Measurements from ENCODE around the gene FGD3. TPM values are rescaled to one million over a fixed set of nuclear protein-coding genes. Genes with fewer than 3 reads are reported as not detected.
"Not testable (repeated sequence)": the region's sequence is repeated elsewhere in the genome, so short reads cannot be mapped to it uniquely, and the experiment has no call there.

FGD3 gene
- total RNA-seq, 2 experiments from 2014 or later, result 72.1 to 91.2 TPM

DNA sequence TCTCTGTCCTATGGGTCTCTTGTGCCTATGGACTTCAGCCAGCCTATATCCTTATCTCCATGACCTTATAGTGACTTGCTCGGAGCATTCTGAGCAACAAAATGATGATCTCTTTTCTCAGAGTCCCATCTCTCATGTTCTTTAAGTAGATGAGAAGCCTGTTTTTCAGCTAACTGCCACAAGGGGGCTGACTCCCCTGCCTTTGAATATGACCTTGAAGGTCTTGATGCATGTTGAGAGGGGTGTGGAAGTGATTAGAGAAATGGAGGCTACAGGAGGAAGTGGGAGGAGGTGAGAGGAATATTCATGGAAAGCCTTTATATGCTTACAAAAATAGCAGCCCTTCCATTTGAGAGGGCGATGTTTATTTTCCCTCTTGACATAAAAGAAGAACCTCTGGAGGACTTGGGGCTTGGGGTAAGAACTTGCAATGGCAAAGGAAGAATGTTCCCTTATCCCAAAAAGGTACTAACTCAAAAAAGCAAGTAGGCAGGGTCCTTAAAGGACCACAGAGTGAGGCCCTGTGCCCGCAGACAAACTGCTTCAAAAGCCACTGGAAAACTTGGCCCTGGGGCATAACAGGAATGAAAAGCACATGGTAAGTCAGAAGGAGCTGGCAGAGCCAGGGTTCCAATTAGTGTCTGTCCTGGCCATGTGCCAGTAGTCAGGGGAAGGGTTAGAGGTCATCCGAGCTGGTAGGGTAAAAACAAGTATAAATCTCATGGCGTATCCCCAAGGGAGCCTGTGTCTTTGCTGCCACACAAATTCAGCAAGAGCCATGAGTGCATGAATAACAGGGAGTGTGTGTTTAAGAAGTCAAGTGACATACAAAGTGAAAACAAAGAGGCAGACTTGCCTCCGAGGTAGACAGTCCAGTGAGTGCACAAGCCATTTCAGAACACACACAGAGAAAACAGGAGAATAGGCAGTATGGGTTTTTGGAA, 39.1 kb downstream of the FGD3 start:
- no peak for ATAC-seq
- Mint-ChIP-seq H3K4me1 (peaks cover 57% of the 10 kb centered on the region), H3K27ac (peak overlapping the region; percentile 53), H3K4me3 (no peak overlapping the region), H3K9me3 (ENCODE audit: low read depth) (peaks cover 16% of the 10 kb centered on the region), H3K27me3 (no peaks in the 10 kb centered on the region), H3K36me3 (peaks cover 86% of the 10 kb centered on the region)
- no peak for DNase-seq
- CTCF ChIA-PET, result interaction anchor here (1.1 to 1.7 kb wide), 4 partner anchors 10 to 39 kb away, joined by 3 to 6 read pairs (median 6); no protein-coding TSS in a partner anchor

- H3K4me3 Mint-ChIP-seq, result no peak overlapping the region
- peaks cover 85% of the 10 kb centered on the region for H3K36me3 Mint-ChIP-seq
Measured at GRCh38 chr9:92988215-92988768, 41.0 kb downstream of the FGD3 start.

GRCh38 chr9:92989561-92989960, 42.2 kb downstream of the FGD3 start:
- ATAC-seq, result no peak
- H3K4me1 Mint-ChIP-seq, result peaks cover 65% of the 10 kb centered on the region
- no peak overlapping the region for H3K4me3 Mint-ChIP-seq

More at GRCh38 chr9:92988215-92988768, 41.0 kb downstream of the FGD3 start:
- CTCF ChIA-PET, result interaction anchor here (0.9 to 1.2 kb wide), 2 partner anchors 13 to 15 kb away, joined by 3 to 4 read pairs; no protein-coding TSS in a partner anchor
- peak; percentile 67 for ATAC-seq
- Mint-ChIP-seq H3K9me3 (ENCODE audit: low read depth) (peaks cover 9% of the 10 kb centered on the region), H3K27ac (peak overlapping the region; percentile 61), H3K27me3 (no peaks in the 10 kb centered on the region), H3K4me1 (peaks cover 64% of the 10 kb centered on the region)
- DNase-seq, result no peak

GRCh38 chr9:92990461-92990860, 43.1 kb downstream of the FGD3 start:
- Mint-ChIP-seq H3K4me3 (no peak overlapping the region), H3K9me3 (ENCODE audit: low read depth) (peaks cover 4% of the 10 kb centered on the region), H3K4me1 (peaks cover 65% of the 10 kb centered on the region), H3K27ac (no peak overlapping the region), H3K36me3 (peaks cover 86% of the 10 kb centered on the region), H3K27me3 (no peaks in the 10 kb centered on the region)
- DNase-seq (no peak), ATAC-seq (no peak)
- CTCF ChIA-PET, result interaction anchor here (0.8 to 1.5 kb wide), 4 partner anchors 10 to 118 kb away, joined by 3 to 6 read pairs (median 4); no protein-coding TSS in a partner anchor

More at GRCh38 chr9:92989561-92989960, 42.2 kb downstream of the FGD3 start:
- Mint-ChIP-seq H3K27ac (peak overlapping the region; percentile 27), H3K9me3 (ENCODE audit: low read depth) (peaks cover 5% of the 10 kb centered on the region), H3K36me3 (peaks cover 84% of the 10 kb centered on the region), H3K27me3 (no peaks in the 10 kb centered on the region)
- no peak for DNase-seq
- CTCF ChIA-PET, result interaction anchor here (0.7 to 1.5 kb wide), 4 partner anchors 9 to 119 kb away, joined by 3 to 6 read pairs (median 4); no protein-coding TSS in a partner anchor

DNA sequence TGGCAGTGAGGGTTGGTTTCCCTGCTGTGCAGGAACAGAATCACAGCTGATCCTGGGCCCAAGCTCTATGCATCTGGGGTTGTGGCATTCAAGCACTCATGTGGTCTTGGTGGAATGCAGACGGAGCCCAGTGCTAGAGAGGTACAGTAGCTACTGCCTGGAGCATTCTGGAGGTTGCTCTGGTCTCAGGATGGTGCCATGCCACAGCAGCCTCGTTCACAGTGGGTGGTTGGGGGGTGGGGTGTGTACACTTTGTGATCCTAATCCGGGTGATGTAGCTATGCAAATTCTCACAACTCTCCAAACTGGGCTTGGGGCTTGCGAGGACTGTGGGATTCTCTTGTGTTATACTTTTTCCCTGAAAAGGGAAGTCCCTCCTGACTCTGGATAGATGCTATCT, 45.2 kb downstream of the FGD3 start:
- peaks cover 54% of the 10 kb centered on the region for H3K4me1 Mint-ChIP-seq
- no peak overlapping the region for H3K4me3 Mint-ChIP-seq
- no peak overlapping the region for H3K27ac Mint-ChIP-seq
- no peaks in the 10 kb centered on the region for H3K27me3 Mint-ChIP-seq
- ATAC-seq (no peak), DNase-seq (no peak)
- CTCF ChIA-PET, result interaction anchor here (0.9 to 2.2 kb wide), 4 partner anchors 11 to 36 kb away, joined by 3 to 10 read pairs (median 4); no protein-coding TSS in a partner anchor
- H3K9me3 Mint-ChIP-seq (ENCODE audit: low read depth), result peaks cover 10% of the 10 kb centered on the region
- peaks cover 89% of the 10 kb centered on the region for H3K36me3 Mint-ChIP-seq

- Mint-ChIP-seq H3K36me3 (peaks cover 81% of the 10 kb centered on the region), H3K4me1 (peaks cover 42% of the 10 kb centered on the region)
- ATAC-seq; H3K4me3 Mint-ChIP-seq; DNase-seq; H3K9me3 Mint-ChIP-seq (ENCODE audit: low read depth); CTCF ChIA-PET; H3K27me3 Mint-ChIP-seq; H3K27ac Mint-ChIP-seq: not testable (repeated sequence)
Measured at GRCh38 chr9:92998871-92999270, 51.5 kb downstream of the FGD3 start.

DNA sequence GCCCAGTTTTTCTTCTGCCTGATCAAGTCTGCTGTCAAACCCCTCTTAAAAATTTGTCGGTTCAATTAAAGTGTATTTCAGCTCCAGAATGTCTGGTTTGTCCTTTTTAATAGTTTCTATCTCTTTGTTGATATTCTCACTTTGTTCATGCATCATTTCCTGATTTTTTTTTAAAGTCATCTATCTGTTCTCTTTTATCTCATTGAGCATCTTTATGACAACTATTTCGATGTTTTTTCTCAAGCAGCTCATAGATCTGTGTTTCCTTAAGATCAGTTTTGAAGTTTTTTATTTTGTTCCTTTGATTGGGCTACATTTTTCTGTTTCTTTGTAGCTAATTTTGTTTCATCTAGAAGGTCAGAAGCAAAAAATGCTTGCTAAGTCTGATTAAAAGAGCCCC, 53.7 kb downstream of the FGD3 start:
- H3K4me1 Mint-ChIP-seq, result peaks cover 50% of the 10 kb centered on the region
- CTCF ChIA-PET, result interaction anchor here (1.1 to 1.6 kb wide), 5 partner anchors 13 to 40 kb away, joined by 3 to 4 read pairs (median 3); no protein-coding TSS in a partner anchor
- no peak overlapping the region for H3K4me3 Mint-ChIP-seq
- ATAC-seq (no peak), DNase-seq (no peak)
- H3K27ac Mint-ChIP-seq, result peak overlapping the region; percentile 33
- peaks cover 9% of the 10 kb centered on the region for H3K9me3 Mint-ChIP-seq (ENCODE audit: low read depth)
- H3K36me3 Mint-ChIP-seq, result peaks cover 74% of the 10 kb centered on the region
- no peaks in the 10 kb centered on the region for H3K27me3 Mint-ChIP-seq

- CTCF ChIA-PET, result interaction anchor here (1.0 to 3.1 kb wide), 23 partner anchors 11 to 300 kb away, joined by 3 to 29 read pairs (median 5); no protein-coding TSS in a partner anchor
- DNase-seq (no peak), ATAC-seq (no peak)
- no peak overlapping the region for H3K4me3 Mint-ChIP-seq
- peaks cover 45% of the 10 kb centered on the region for H3K4me1 Mint-ChIP-seq
- H3K27ac Mint-ChIP-seq, result no peak overlapping the region
- no peaks in the 10 kb centered on the region for H3K27me3 Mint-ChIP-seq
- peaks cover 66% of the 10 kb centered on the region for H3K36me3 Mint-ChIP-seq
- H3K9me3 Mint-ChIP-seq (ENCODE audit: low read depth), result peaks cover 2% of the 10 kb centered on the region
Measured at GRCh38 chr9:93002700-93003099, 55.4 kb downstream of the FGD3 start.

- peaks cover 45% of the 10 kb centered on the region for H3K4me1 Mint-ChIP-seq
- no peaks in the 10 kb centered on the region for H3K27me3 Mint-ChIP-seq
- peaks cover 65% of the 10 kb centered on the region for H3K36me3 Mint-ChIP-seq
- no peak overlapping the region for H3K4me3 Mint-ChIP-seq
- ATAC-seq, result peak; percentile 89
- CTCF ChIA-PET, result interaction anchor here (0.6 to 3.1 kb wide), 49 partner anchors 10 to 299 kb away, joined by 3 to 29 read pairs (median 4); partner anchors contain the start of genes FGD3 and NINJ1
- peak overlapping the region; percentile 74 for H3K27ac Mint-ChIP-seq
- DNase-seq, result peak; percentile 71
- H3K9me3 Mint-ChIP-seq (ENCODE audit: low read depth), result no peaks in the 10 kb centered on the region
Measured at GRCh38 chr9:93003552-93004407, 56.5 kb downstream of the FGD3 start.

DNA sequence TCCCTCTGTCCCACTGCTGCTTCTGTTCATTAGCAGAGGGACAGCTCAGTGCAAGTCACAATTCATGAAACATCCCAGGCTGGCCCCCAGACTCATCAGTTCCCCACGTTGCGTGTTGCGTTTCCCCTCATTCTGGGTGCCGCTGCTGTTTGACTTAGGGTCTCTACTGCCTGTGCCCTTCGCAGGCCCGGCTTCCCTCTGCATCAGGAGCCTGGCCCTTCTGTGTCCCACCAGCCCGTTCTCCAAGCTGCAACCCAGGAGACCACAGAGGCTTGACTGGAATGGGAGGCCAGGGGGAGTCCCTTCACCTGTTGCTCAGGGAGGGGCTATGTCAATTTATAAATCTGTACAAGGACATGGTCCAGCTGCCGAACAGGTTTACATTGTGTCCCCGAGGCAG, 57.2 kb downstream of the FGD3 start:
- H3K27ac Mint-ChIP-seq, result peak overlapping the region; percentile 74
- peaks cover 42% of the 10 kb centered on the region for H3K4me1 Mint-ChIP-seq
- no peak for DNase-seq
- no peak for ATAC-seq
- H3K4me3 Mint-ChIP-seq, result no peak overlapping the region
- peaks cover 65% of the 10 kb centered on the region for H3K36me3 Mint-ChIP-seq
- CTCF ChIA-PET, result interaction anchor here (1.2 to 3.1 kb wide), 20 partner anchors 9 to 125 kb away, joined by 3 to 29 read pairs (median 7); no protein-coding TSS in a partner anchor
- H3K27me3 Mint-ChIP-seq, result no peaks in the 10 kb centered on the region
- no peaks in the 10 kb centered on the region for H3K9me3 Mint-ChIP-seq (ENCODE audit: low read depth)

GRCh38 chr9:93005876-93006275, 58.6 kb downstream of the FGD3 start:
- DNase-seq (no peak), ATAC-seq (no peak)
- Mint-ChIP-seq H3K4me3 (no peak overlapping the region), H3K4me1 (peaks cover 36% of the 10 kb centered on the region), H3K27ac (no peak overlapping the region), H3K36me3 (peaks cover 53% of the 10 kb centered on the region), H3K27me3 (no peaks in the 10 kb centered on the region), H3K9me3 (ENCODE audit: low read depth) (no peaks in the 10 kb centered on the region)
- CTCF ChIA-PET, result interaction anchor here (0.7 to 1.7 kb wide), 6 partner anchors 9 to 297 kb away, joined by 3 to 4 read pairs (median 3); no protein-coding TSS in a partner anchor

GRCh38 chr9:93007529-93008058, 60.3 kb downstream of the FGD3 start:
- ATAC-seq, result no peak
- Mint-ChIP-seq H3K27me3 (no peaks in the 10 kb centered on the region), H3K4me1 (peaks cover 20% of the 10 kb centered on the region), H3K36me3 (peaks cover 46% of the 10 kb centered on the region), H3K27ac (no peak overlapping the region), H3K4me3 (no peak overlapping the region), H3K9me3 (ENCODE audit: low read depth) (no peaks in the 10 kb centered on the region)
- DNase-seq, result no peak
- CTCF ChIA-PET, result interaction anchor here (1.1 kb wide), 1 partner anchor 18 kb away, joined by 5 read pairs; no protein-coding TSS in a partner anchor

All from activated CD8-positive, alpha-beta memory T cell treated with anti-CD3 and anti-CD28 coated beads, Interleukin-2, amount 10 ng/mL, durations not matched to agents 7 days and 5 days (primary cell).